Right lobe of liver (tissue), 4 donors: ENCODE results near the gene KLF11.

Source experiments
- POLR2A ChIP-seq: fragments of 450-650 bp; IDR thresholded peaks from one replicate; pipeline ENCODE4 v1.6.1; 2017; ENCODE audit warnings: antibody characterized with exemption, mild to moderate bottlenecking
- TF ChIP-seq, protein P1 (sequence below), 4 donors: fragments of 200-600 bp in 3 of 4; fragments of 450-650 bp in 1 of 4; IDR thresholded peaks; one replicate each; pipeline versions ENCODE4 v1.5.1 to v1.8.0; 2016 to 2022; ENCODE audit warnings: antibody characterized with exemption in 4 of 4, mild to moderate bottlenecking in 2 of 4
- donor health status: DM: no; HTN: no; CAD: no.
- donor health status: DM: no; HTN: no; CAD: no.
- donor health status: DM: no; HTN: yes; CAD: no.

DNA sequence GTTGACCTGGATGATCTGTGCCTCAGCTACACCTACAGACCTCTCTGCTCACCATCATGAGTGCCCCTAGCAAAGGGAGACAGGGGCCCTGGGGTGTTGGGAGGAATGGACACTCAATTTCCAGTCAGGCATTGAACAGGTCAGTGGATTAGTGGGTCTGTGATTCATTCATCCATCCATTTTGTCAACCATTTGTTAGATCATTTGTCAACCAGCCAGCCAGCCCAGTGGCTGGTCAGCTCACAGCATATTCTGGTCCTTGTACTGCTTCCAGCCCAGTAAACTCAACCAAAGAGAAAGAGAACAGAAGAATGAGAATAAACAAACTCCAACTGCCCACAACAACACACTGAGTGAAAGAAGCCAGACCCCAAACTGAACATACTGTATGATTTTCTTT is 4.6 kb upstream of the KLF11 start:
- TF ChIP-seq, protein P1, sequence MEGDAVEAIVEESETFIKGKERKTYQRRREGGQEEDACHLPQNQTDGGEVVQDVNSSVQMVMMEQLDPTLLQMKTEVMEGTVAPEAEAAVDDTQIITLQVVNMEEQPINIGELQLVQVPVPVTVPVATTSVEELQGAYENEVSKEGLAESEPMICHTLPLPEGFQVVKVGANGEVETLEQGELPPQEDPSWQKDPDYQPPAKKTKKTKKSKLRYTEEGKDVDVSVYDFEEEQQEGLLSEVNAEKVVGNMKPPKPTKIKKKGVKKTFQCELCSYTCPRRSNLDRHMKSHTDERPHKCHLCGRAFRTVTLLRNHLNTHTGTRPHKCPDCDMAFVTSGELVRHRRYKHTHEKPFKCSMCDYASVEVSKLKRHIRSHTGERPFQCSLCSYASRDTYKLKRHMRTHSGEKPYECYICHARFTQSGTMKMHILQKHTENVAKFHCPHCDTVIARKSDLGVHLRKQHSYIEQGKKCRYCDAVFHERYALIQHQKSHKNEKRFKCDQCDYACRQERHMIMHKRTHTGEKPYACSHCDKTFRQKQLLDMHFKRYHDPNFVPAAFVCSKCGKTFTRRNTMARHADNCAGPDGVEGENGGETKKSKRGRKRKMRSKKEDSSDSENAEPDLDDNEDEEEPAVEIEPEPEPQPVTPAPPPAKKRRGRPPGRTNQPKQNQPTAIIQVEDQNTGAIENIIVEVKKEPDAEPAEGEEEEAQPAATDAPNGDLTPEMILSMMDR (IDR thresholded peaks at IDR 0.05): no peak
- TF ChIP-seq POLR2A: no peak
